ENCODE results near the gene BMP6.
A peak's percentile ranks its signal among the peaks of the same experiment; 100 is the strongest.

The BMP6 gene

GRCh38 chr6:7910298-7910653 is 184.4 kb downstream of the BMP6 start:
- no peak for DNase-seq

GRCh38 chr6:7910654-7911344 is 184.9 kb downstream of the BMP6 start, which contains the start of gene TXNDC5:
Gene TXNDC5, minus strand, starts transcription at chr6:7910788. Its CDS starts 12 bp downstream, at chr6:7910776.
- peak; percentile 81 for DNase-seq

GRCh38 chr6:7911345-7911725 is 185.4 kb downstream of the BMP6 start:
- DNase-seq: peak; percentile 13

GRCh38 chr6:7912024-7912423 is 186.1 kb downstream of the BMP6 start:
- DNase-seq: no peak

GRCh38 chr6:7912736-7913517 is 187.0 kb downstream of the BMP6 start:
- no peak for DNase-seq

GRCh38 chr6:7914311-7914710 is 188.4 kb downstream of the BMP6 start:
- no peak for DNase-seq

GRCh38 chr6:7914991-7915789 is 189.3 kb downstream of the BMP6 start:
- no peak for DNase-seq

- no peak for DNase-seq
These were observed 191.1 kb downstream of the BMP6 start for GRCh38 chr6:7916959-7917358.

GRCh38 chr6:7917729-7918128 is 191.8 kb downstream of the BMP6 start:
- no peak for DNase-seq

- no peak for DNase-seq
These were observed 192.5 kb downstream of the BMP6 start for GRCh38 chr6:7918403-7918802.

- DNase-seq: no peak
These were observed 194.0 kb downstream of the BMP6 start for GRCh38 chr6:7919871-7920270.

- no peak for DNase-seq
These were observed 194.5 kb downstream of the BMP6 start for GRCh38 chr6:7920425-7920824.

GRCh38 chr6:7921046-7921445 is 195.1 kb downstream of the BMP6 start:
- no peak for DNase-seq

- no peak for DNase-seq
These were observed 195.8 kb downstream of the BMP6 start for GRCh38 chr6:7921632-7922092.

- no peak for DNase-seq
These were observed 196.7 kb downstream of the BMP6 start for GRCh38 chr6:7922596-7922995.

- no peak for DNase-seq
These were observed 199.0 kb downstream of the BMP6 start for GRCh38 chr6:7924867-7925266.
